Gastrocnemius medialis (tissue), 4 donors: Measurements from ENCODE around the gene SPTBN4. TPM values are rescaled to one million over a fixed set of nuclear protein-coding genes. Genes with fewer than 3 reads are reported as not detected.
"Not testable (repeated sequence)": the region's sequence is repeated elsewhere in the genome, so short reads cannot be mapped to it uniquely, and the experiment has no call there.

Experiments used
- ATAC-seq, 2 donors: fragments of 150-250 bp; one replicate each; pipeline ENCODE4 v1.9.1; 2016
- DNase-seq, 2 donors: peaks; one replicate each; pipeline ENCODE4 v3.0.0-alpha.2; 2019
- H3K27ac ChIP-seq, 4 donors: fragments of 200-600 bp; sonication (generic); 1 replicate in 1 of 4; 2 replicates in 3 of 4; pipeline ENCODE4 v1.5.1; 2016 to 2018; ENCODE audit warnings: mild to moderate bottlenecking in 2 of 4, moderate library complexity in 1 of 4
- H3K27me3 ChIP-seq, 3 donors: fragments of 200-600 bp; sonication (generic) in 2 of 3; 1 replicate in 1 of 3; 2 replicates in 2 of 3; pipeline versions ENCODE4 v1.5.1 to v1.6.0; 2016 to 2019; ENCODE audit warnings: mild to moderate bottlenecking in 1 of 3, moderate library complexity in 1 of 3
- H3K36me3 ChIP-seq, 2 donors: fragments of 200-600 bp; sonication (generic) in 1 of 2; one replicate each; pipeline ENCODE4 v1.5.1; 2017 to 2018
- H3K4me1 ChIP-seq, 2 donors: fragments of 200-600 bp; sonication (generic) in 1 of 2; one replicate each; pipeline ENCODE4 v1.5.1; 2016 to 2017; ENCODE audit warnings: mild to moderate bottlenecking in 2 of 2
- H3K4me3 ChIP-seq, 4 donors: fragments of 200-600 bp; sonication (generic) in 3 of 4; 1 replicate in 1 of 4; 2 replicates in 3 of 4; pipeline ENCODE4 v1.5.1; 2016 to 2019; ENCODE audit warnings: mild to moderate bottlenecking in 2 of 4
- H3K9me3 ChIP-seq, 3 donors: fragments of 200-600 bp; sonication (generic) in 2 of 3; 1 replicate in 1 of 3; 2 replicates in 2 of 3; pipeline ENCODE4 v1.5.1; 2016 to 2019
- POLR2A ChIP-seq, 2 donors: fragments of 450-650 bp; IDR thresholded peaks; one replicate each; pipeline ENCODE4 v1.6.1; 2017; ENCODE audit warnings: antibody characterized with exemption in 2 of 2, mild to moderate bottlenecking in 2 of 2, moderate library complexity in 2 of 2
- in situ Hi-C, 4 donors: fragments of 200-750 bp; cut with MboI; loops; one replicate each; pipeline versions ENCODE4 v1.15.0 to v1.8.0; 2017; ENCODE audit warnings: low sequenced_read_pairs in 4 of 4
- intact Hi-C: fragments of 100-400 bp; cut with DNase I; formaldehyde crosslinking; loops from one replicate; pipeline ENCODE4 v1.15.1; 2023; ENCODE audit warnings: low total_unique reads
- total RNA-seq, 4 donors: library from RNA; depleted of rRNA; stranded (reverse); fragments of >200 nt; gene quantifications; one replicate each; pipeline versions ENCODE4 v1.1.0 to v1.2.3, GENCODE V29; 2016
- TF ChIP-seq, protein P1 (sequence below), 5 experiments: fragments of 450-650 bp in 3 of 5; fragments of 200-600 bp in 2 of 5; sonication (generic) in 2 of 5; IDR thresholded peaks in 4 of 5; conservative IDR thresholded peaks in 1 of 5; 1 replicate in 4 of 5; 2 replicates in 1 of 5; pipeline ENCODE4 v1.5.1; 2016 to 2019; ENCODE audit warnings: antibody characterized with exemption in 5 of 5, mild to moderate bottlenecking in 3 of 5, moderate library complexity in 3 of 5

SPTBN4 gene
- total RNA-seq, 4 donors from 2014 or later, result 0.86 to 5.9 (median 2.4) TPM

DNA sequence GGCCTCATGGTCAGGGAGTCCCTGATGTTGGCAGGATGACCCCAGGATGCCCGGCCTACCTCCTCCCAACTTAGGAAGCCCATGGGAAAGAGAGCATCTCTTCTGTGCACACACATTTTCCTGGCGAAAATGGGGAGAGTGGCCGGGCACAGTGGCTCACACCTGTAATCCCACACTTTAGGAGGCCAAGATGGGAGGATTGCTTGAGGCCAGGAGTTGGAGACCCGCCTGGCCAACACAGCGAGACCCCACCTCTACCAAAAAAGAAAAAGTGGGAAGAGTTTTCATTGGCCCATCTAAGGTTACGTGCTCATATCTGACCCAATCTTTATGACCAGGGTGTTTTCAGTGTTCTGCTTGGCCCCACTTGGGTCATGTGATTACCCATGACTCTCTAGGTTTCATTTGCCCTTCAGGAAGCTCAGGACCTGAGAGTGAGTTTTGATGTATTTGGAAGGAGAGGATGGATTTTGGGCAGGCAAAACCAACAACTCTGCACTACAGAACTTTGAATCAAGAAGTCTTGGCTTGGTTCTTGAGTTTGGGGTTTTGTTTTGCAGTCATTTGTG lies 76.3 kb downstream of the SPTBN4 start:
- Histone ChIP-seq H3K27me3 (no peaks in the 10 kb centered on the region), H3K9me3 (no peaks in the 10 kb centered on the region), H3K27ac (no peak overlapping the region), H3K36me3 (no peaks in the 10 kb centered on the region), H3K4me1 (peaks cover 0 to 6% of the 10 kb centered on the region in 2 donors), H3K4me3 (no peak overlapping the region)
- in situ Hi-C loops, result no loop called here
- intact Hi-C loops, result no loop called here
- no peak for DNase-seq
- no peak for TF ChIP-seq POLR2A (IDR thresholded peaks at IDR 0.05)
- TF ChIP-seq, protein P1, sequence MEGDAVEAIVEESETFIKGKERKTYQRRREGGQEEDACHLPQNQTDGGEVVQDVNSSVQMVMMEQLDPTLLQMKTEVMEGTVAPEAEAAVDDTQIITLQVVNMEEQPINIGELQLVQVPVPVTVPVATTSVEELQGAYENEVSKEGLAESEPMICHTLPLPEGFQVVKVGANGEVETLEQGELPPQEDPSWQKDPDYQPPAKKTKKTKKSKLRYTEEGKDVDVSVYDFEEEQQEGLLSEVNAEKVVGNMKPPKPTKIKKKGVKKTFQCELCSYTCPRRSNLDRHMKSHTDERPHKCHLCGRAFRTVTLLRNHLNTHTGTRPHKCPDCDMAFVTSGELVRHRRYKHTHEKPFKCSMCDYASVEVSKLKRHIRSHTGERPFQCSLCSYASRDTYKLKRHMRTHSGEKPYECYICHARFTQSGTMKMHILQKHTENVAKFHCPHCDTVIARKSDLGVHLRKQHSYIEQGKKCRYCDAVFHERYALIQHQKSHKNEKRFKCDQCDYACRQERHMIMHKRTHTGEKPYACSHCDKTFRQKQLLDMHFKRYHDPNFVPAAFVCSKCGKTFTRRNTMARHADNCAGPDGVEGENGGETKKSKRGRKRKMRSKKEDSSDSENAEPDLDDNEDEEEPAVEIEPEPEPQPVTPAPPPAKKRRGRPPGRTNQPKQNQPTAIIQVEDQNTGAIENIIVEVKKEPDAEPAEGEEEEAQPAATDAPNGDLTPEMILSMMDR (IDR thresholded peaks at IDR 0.05 in 4 of 5, conservative IDR thresholded peaks at IDR 0.05 in 1 of 5), result no peak
- ATAC-seq, result no peak

DNA sequence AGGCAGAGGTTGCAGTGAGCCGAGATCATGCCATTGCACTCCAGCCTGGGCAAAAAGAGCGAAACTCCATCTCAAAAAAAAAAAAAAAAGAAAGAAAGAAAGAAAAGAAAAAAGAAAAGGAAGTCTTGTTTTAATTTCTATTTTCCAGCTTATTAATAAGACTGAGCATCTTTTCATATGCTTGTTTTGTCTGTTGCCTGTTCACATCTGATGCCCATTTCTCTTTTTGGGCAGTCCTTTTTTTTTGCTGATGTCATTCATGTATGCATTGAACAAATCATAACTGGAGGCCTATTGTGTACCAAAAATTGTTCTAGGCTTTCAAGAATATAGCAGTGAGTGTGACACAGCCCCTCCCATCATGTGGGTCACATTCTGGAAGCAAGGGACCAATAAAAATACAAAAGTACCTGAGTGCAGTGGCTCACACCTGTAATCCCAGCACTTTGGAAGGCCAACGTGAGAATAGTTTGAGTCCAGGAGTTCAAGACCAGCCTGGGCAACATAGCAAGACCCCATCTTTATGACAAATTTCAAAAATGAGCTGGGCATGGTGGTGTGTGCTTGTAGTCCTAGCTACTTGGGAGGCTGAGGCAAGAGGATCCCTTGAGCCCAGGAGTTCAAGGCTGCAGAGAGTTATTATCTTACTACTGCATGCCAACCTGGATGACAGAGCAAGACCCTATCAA lies 79.5 kb downstream of the SPTBN4 start:
- H3K4me1 ChIP-seq, H3K36me3 ChIP-seq, ATAC-seq, H3K27ac ChIP-seq, DNase-seq, H3K27me3 ChIP-seq, H3K9me3 ChIP-seq, H3K4me3 ChIP-seq, intact Hi-C loops: not testable (repeated sequence)
- in situ Hi-C loops, result loop anchor here in 1 of 4 donors (5.0 kb wide), 1 partner anchor 91 kb away; no protein-coding TSS in a partner anchor

- H3K27ac ChIP-seq, ATAC-seq, H3K4me1 ChIP-seq, intact Hi-C loops, H3K4me3 ChIP-seq, H3K36me3 ChIP-seq, DNase-seq, H3K9me3 ChIP-seq, H3K27me3 ChIP-seq: not testable (repeated sequence)
- in situ Hi-C loops, result loop anchor here in 1 of 4 donors (5.0 kb wide), 1 partner anchor 90 kb away; no protein-coding TSS in a partner anchor
These were observed 80.4 kb downstream of the SPTBN4 start for GRCh38 chr19:40547190-40547589.

- H3K27me3 ChIP-seq, result peaks cover 0 to 3% (median 3%) of the 10 kb centered on the region in 3 donors
- DNase-seq (no peak), ATAC-seq (no peak)
- H3K36me3 ChIP-seq, result no peaks in the 10 kb centered on the region
- in situ Hi-C loops, result loop anchor here in 1 of 4 donors (5.0 kb wide), 1 partner anchor 89 kb away; no protein-coding TSS in a partner anchor
- H3K9me3 ChIP-seq, result no peaks in the 10 kb centered on the region
- H3K27ac ChIP-seq, result no peak overlapping the region
- peaks cover 0 to 2% of the 10 kb centered on the region in 2 donors for H3K4me1 ChIP-seq
- H3K4me3 ChIP-seq, result no peak overlapping the region
- intact Hi-C loops, result no loop called here
- TF ChIP-seq, protein P1 (IDR thresholded peaks at IDR 0.05 in 4 of 5, conservative IDR thresholded peaks at IDR 0.05 in 1 of 5), result no peak
- no peak for TF ChIP-seq POLR2A (IDR thresholded peaks at IDR 0.05)
These were observed 81.0 kb downstream of the SPTBN4 start for GRCh38 chr19:40547836-40548235.

DNA sequence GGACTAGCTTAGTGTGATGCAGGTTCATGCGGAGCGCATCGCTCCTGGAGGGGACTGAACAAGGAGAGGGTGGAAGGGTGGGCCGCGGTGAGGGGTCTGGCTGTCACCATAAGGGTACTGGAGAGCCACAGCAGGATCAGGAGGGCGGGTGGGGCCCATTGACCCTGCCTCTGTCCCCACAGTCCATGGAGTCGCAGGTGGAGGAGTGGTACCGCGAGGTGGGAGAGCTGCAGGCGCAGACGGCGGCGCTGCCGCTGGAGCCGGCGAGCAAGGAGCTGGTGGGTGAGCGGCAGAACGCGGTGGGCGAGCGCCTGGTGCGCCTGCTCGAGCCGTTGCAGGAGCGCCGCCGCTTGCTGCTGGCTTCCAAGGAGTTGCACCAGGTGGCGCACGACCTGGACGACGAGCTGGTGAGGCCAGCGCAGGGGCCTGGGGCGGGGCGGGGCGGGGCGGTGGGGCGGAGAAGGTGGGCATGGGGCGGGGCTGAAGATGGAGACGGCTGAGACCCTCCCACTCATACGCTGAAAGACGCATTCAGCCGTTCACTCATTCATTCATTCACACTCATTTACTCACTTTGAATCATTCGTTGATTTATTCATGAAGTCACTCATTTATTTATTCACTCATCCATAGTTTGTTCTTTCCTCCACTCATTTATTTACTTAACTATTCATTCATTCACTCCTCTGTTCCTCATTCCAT lies 82.4 kb downstream of the SPTBN4 start:
- intact Hi-C loops (loop anchor here (1.0 kb wide), 1 partner anchor 49 kb away; no protein-coding TSS in a partner anchor), in situ Hi-C loops (loop anchor here in 1 of 4 donors (5.0 kb wide), 1 partner anchor 88 kb away; no protein-coding TSS in a partner anchor)
- Histone ChIP-seq H3K9me3 (no peaks in the 10 kb centered on the region), H3K27ac (no peak overlapping the region), H3K27me3 (peaks cover 0 to 6% (median 3%) of the 10 kb centered on the region in 3 donors), H3K4me1 (no peaks in the 10 kb centered on the region), H3K4me3 (no peak overlapping the region), H3K36me3 (no peaks in the 10 kb centered on the region)
- DNase-seq (no peak), ATAC-seq (no peak)
- TF ChIP-seq, protein P1 (IDR thresholded peaks at IDR 0.05 in 4 of 5, conservative IDR thresholded peaks at IDR 0.05 in 1 of 5), result peak in 3 of 5 experiments; percentile 27 to 60 (median 54)
- TF ChIP-seq POLR2A (IDR thresholded peaks at IDR 0.05), result no peak
